Vagina (tissue), 2 donors: ENCODE measurements around the gene ASB18. TPM values are rescaled to one million over a fixed set of nuclear protein-coding genes. Genes with fewer than 3 reads are reported as not detected.

Experiments
- DNase-seq, 2 donors: peaks; one replicate each; pipeline ENCODE4 v3.0.0-alpha.2; 2017; ENCODE audit errors: extremely low spot score in 2 of 2
- H3K27ac ChIP-seq: fragments of 200-600 bp; sonication (generic); one replicate; pipeline ENCODE4 v1.5.1; 2019
- H3K27me3 ChIP-seq: fragments of 200-600 bp; sonication (generic); one replicate; pipeline ENCODE4 v1.5.1; 2019
- H3K36me3 ChIP-seq, 2 donors: fragments of 200-600 bp; sonication (generic); one replicate each; pipeline ENCODE4 v1.5.1; 2017 to 2019
- H3K4me1 ChIP-seq: fragments of 200-600 bp; sonication (generic); one replicate; pipeline ENCODE4 v1.5.1; 2019
- H3K4me3 ChIP-seq, 2 donors: fragments of 200-600 bp; sonication (generic); 1 replicate in 1 of 2; 2 replicates in 1 of 2; pipeline ENCODE4 v1.5.1; 2016 to 2019
- H3K9me3 ChIP-seq: fragments of 200-600 bp; sonication (generic); one replicate; pipeline ENCODE4 v1.5.1; 2019
- CTCF ChIP-seq, 3 experiments: fragments of 450-650 bp in 2 of 3; fragments of 200-600 bp in 1 of 3; sonication (generic) in 1 of 3; IDR thresholded peaks; one replicate each; pipeline ENCODE4 v1.5.1; 2017 to 2019; ENCODE audit warnings: antibody characterized with exemption in 3 of 3, mild to moderate bottlenecking in 2 of 3, moderate library complexity in 2 of 3
- POLR2A ChIP-seq, 2 donors: fragments of 450-650 bp; IDR thresholded peaks; one replicate each; pipeline ENCODE4 v1.6.1; 2017; ENCODE audit warnings: antibody characterized with exemption in 2 of 2, mild to moderate bottlenecking in 2 of 2, moderate library complexity in 2 of 2
- POLR2AphosphoS5 ChIP-seq, 2 donors: sonication (generic); formaldehyde crosslinking; IDR thresholded peaks; one replicate each; pipeline ENCODE4 v1.9.0; 2017; ENCODE audit warnings: antibody characterized with exemption in 2 of 2, mild to moderate bottlenecking in 2 of 2, low read depth in 1 of 2; ENCODE audit not compliant: insufficient read depth in 1 of 2
- intact Hi-C: fragments of 100-400 bp; cut with DNase I; formaldehyde crosslinking; loops from one replicate; pipeline ENCODE4 v1.15.1; 2023
- total RNA-seq: library from RNA; depleted of rRNA; stranded (reverse); fragments of >200 nt; gene quantifications from one replicate; pipeline ENCODE4 v1.2.3, GENCODE V29; 2016

Gene ASB18
- total RNA-seq, 1 donor from 2014 or later, result not detected

- no peak overlapping the region for H3K4me3 ChIP-seq
- peaks cover 28% of the 10 kb centered on the region for H3K4me1 ChIP-seq
- H3K9me3 ChIP-seq, result no peaks in the 10 kb centered on the region
- DNase-seq, result no peak
- intact Hi-C loops, result loop anchor here (5.0 kb wide), 1 partner anchor 400 kb away; no protein-coding TSS in a partner anchor
- TF ChIP-seq CTCF (IDR thresholded peaks at IDR 0.05), result no peak
- TF ChIP-seq POLR2A (IDR thresholded peaks at IDR 0.05), result no peak
- no peak for TF ChIP-seq POLR2AphosphoS5 (IDR thresholded peaks at IDR 0.05; ENCODE audit: insufficient read depth in 1 of 2, low read depth in 1 of 2)
- peaks cover 42% of the 10 kb centered on the region for H3K27me3 ChIP-seq
- no peaks in the 10 kb centered on the region for H3K36me3 ChIP-seq
- no peak overlapping the region for H3K27ac ChIP-seq
Observed at GRCh38 chr2:236177604-236177966, 86.6 kb downstream of the ASB18 start.

GRCh38 chr2:236176951-236177350 lies 87.3 kb downstream of the ASB18 start:
- peaks cover 31% of the 10 kb centered on the region for H3K4me1 ChIP-seq
- intact Hi-C loops, result loop anchor here (5.0 kb wide), 1 partner anchor 400 kb away; no protein-coding TSS in a partner anchor
- H3K4me3 ChIP-seq, result no peak overlapping the region
- no peak overlapping the region for H3K27ac ChIP-seq
- no peaks in the 10 kb centered on the region for H3K36me3 ChIP-seq
- H3K27me3 ChIP-seq, result peaks cover 44% of the 10 kb centered on the region
- TF ChIP-seq POLR2AphosphoS5 (IDR thresholded peaks at IDR 0.05; ENCODE audit: insufficient read depth in 1 of 2, low read depth in 1 of 2), result no peak
- TF ChIP-seq POLR2A (IDR thresholded peaks at IDR 0.05), result no peak
- no peak for TF ChIP-seq CTCF (IDR thresholded peaks at IDR 0.05)
- DNase-seq, result no peak
- H3K9me3 ChIP-seq, result no peaks in the 10 kb centered on the region

DNA sequence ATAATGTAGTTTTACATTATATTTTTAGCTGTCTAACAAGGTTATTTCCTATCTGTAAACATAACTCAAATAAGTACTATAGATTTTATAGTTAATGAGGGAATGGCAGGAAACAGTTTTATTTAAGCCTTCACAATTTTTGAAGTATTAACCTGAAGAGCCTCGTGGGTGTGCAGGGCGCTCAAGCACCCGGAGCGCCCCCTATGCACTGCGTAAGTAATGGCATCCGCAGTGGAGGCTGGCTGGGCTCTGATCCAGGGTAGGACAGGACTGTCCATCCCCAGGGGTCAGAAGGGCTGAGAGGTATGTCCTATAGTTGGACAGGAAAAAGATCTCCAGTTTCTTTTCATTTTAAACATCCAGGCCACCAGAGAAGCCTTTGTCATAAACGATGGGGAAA lies 87.8 kb downstream of the ASB18 start:
- Histone ChIP-seq H3K36me3 (no peaks in the 10 kb centered on the region), H3K27ac (no peak overlapping the region), H3K4me3 (no peak overlapping the region), H3K27me3 (peaks cover 47% of the 10 kb centered on the region), H3K9me3 (no peaks in the 10 kb centered on the region), H3K4me1 (peaks cover 34% of the 10 kb centered on the region)
- TF ChIP-seq POLR2A (IDR thresholded peaks at IDR 0.05) (no peak), CTCF (IDR thresholded peaks at IDR 0.05) (no peak), POLR2AphosphoS5 (IDR thresholded peaks at IDR 0.05; ENCODE audit: insufficient read depth in 1 of 2, low read depth in 1 of 2) (no peak)
- intact Hi-C loops, result loop anchor here (5.0 kb wide), 1 partner anchor 399 kb away; no protein-coding TSS in a partner anchor
- no peak for DNase-seq

GRCh38 chr2:236175548-236176150 lies 88.6 kb downstream of the ASB18 start:
- intact Hi-C loops, result loop anchor here (5.0 kb wide), 1 partner anchor 398 kb away; no protein-coding TSS in a partner anchor
- no peak for TF ChIP-seq POLR2A (IDR thresholded peaks at IDR 0.05)
- no peak for TF ChIP-seq CTCF (IDR thresholded peaks at IDR 0.05)
- TF ChIP-seq POLR2AphosphoS5 (IDR thresholded peaks at IDR 0.05; ENCODE audit: insufficient read depth in 1 of 2, low read depth in 1 of 2), result no peak
- Histone ChIP-seq H3K36me3 (no peaks in the 10 kb centered on the region), H3K27me3 (peaks cover 52% of the 10 kb centered on the region), H3K4me3 (no peak overlapping the region), H3K4me1 (peaks cover 38% of the 10 kb centered on the region), H3K27ac (no peak overlapping the region), H3K9me3 (no peaks in the 10 kb centered on the region)
- DNase-seq, result no peak
